Activated naive CD8-positive, alpha-beta T cell (primary cell): ENCODE data around the gene MICAL3.
"Not testable (repeated sequence)": the region's sequence is repeated elsewhere in the genome, so short reads cannot be mapped to it uniquely, and the experiment has no call there.

Experiments
- H3K27ac Mint-ChIP-seq: one replicate; pipeline ENCODE4 v1.8.0; 2021; ENCODE audit warnings: mixed read lengths
- H3K27me3 Mint-ChIP-seq: one replicate; pipeline ENCODE4 v1.8.0; 2021; ENCODE audit warnings: mixed read lengths
- H3K36me3 Mint-ChIP-seq: one replicate; pipeline ENCODE4 v1.8.0; 2021; ENCODE audit warnings: mixed read lengths
- H3K4me1 Mint-ChIP-seq: one replicate; pipeline ENCODE4 v1.8.0; 2021; ENCODE audit warnings: low read depth, mixed read lengths
- H3K4me3 Mint-ChIP-seq: one replicate; pipeline ENCODE4 v1.8.0; 2021; ENCODE audit warnings: mild to moderate bottlenecking, mixed read lengths
- H3K9me3 Mint-ChIP-seq: one replicate; pipeline ENCODE4 v1.8.0; 2021; ENCODE audit warnings: low read depth, mixed read lengths

Gene MICAL3

GRCh38 chr22:18000441-18001039 lies 23.8 kb downstream of the MICAL3 start:
- Mint-ChIP-seq H3K36me3 (peaks cover 2% of the 10 kb centered on the region), H3K27ac (no peak overlapping the region), H3K27me3 (no peaks in the 10 kb centered on the region), H3K4me1 (peaks cover 43% of the 10 kb centered on the region), H3K9me3 (no peaks in the 10 kb centered on the region), H3K4me3 (peak overlapping the region; percentile 82)

- peak overlapping the region; percentile 82 for H3K4me3 Mint-ChIP-seq
- no peaks in the 10 kb centered on the region for H3K9me3 Mint-ChIP-seq
- no peaks in the 10 kb centered on the region for H3K27me3 Mint-ChIP-seq
- peak overlapping the region; percentile 18 for H3K27ac Mint-ChIP-seq
- peaks cover 2% of the 10 kb centered on the region for H3K36me3 Mint-ChIP-seq
- peaks cover 45% of the 10 kb centered on the region for H3K4me1 Mint-ChIP-seq
Measured at GRCh38 chr22:17999851-18000250, 24.5 kb downstream of the MICAL3 start.

- peak overlapping the region; percentile 82 for H3K4me3 Mint-ChIP-seq
- no peaks in the 10 kb centered on the region for H3K9me3 Mint-ChIP-seq
- peaks cover 2% of the 10 kb centered on the region for H3K36me3 Mint-ChIP-seq
- H3K27ac Mint-ChIP-seq: peak overlapping the region; percentile 50
- peaks cover 47% of the 10 kb centered on the region for H3K4me1 Mint-ChIP-seq
- H3K27me3 Mint-ChIP-seq: no peaks in the 10 kb centered on the region
Measured at GRCh38 chr22:17998913-17999312, 25.4 kb downstream of the MICAL3 start.

GRCh38 chr22:17997456-17997855 lies 26.9 kb downstream of the MICAL3 start:
- Mint-ChIP-seq H3K27ac (peak overlapping the region; percentile 76), H3K9me3 (no peaks in the 10 kb centered on the region), H3K27me3 (no peaks in the 10 kb centered on the region), H3K4me3 (no peak overlapping the region), H3K4me1 (peaks cover 45% of the 10 kb centered on the region), H3K36me3 (peaks cover 2% of the 10 kb centered on the region)

- not testable (repeated sequence) for H3K27me3 Mint-ChIP-seq, H3K27ac Mint-ChIP-seq, H3K36me3 Mint-ChIP-seq, H3K4me3 Mint-ChIP-seq, H3K9me3 Mint-ChIP-seq
- peaks cover 38% of the 10 kb centered on the region for H3K4me1 Mint-ChIP-seq
Measured at GRCh38 chr22:17995256-17995655, 29.1 kb downstream of the MICAL3 start.

- peak overlapping the region; percentile 41 for H3K27ac Mint-ChIP-seq
- no peak overlapping the region for H3K4me3 Mint-ChIP-seq
- H3K36me3 Mint-ChIP-seq: no peaks in the 10 kb centered on the region
- no peaks in the 10 kb centered on the region for H3K9me3 Mint-ChIP-seq
- H3K4me1 Mint-ChIP-seq: peaks cover 36% of the 10 kb centered on the region
- H3K27me3 Mint-ChIP-seq: no peaks in the 10 kb centered on the region
Measured at GRCh38 chr22:17994424-17995108, 29.8 kb downstream of the MICAL3 start.

- H3K9me3 Mint-ChIP-seq, H3K27me3 Mint-ChIP-seq, H3K36me3 Mint-ChIP-seq, H3K4me3 Mint-ChIP-seq, H3K27ac Mint-ChIP-seq: not testable (repeated sequence)
- peaks cover 37% of the 10 kb centered on the region for H3K4me1 Mint-ChIP-seq
Measured at GRCh38 chr22:17992976-17993375, 31.4 kb downstream of the MICAL3 start.

- H3K4me1 Mint-ChIP-seq: peaks cover 33% of the 10 kb centered on the region
- not testable (repeated sequence) for H3K9me3 Mint-ChIP-seq, H3K4me3 Mint-ChIP-seq, H3K36me3 Mint-ChIP-seq, H3K27me3 Mint-ChIP-seq, H3K27ac Mint-ChIP-seq
Measured at GRCh38 chr22:17991992-17992391, 32.4 kb downstream of the MICAL3 start.

- Mint-ChIP-seq H3K4me1 (peaks cover 26% of the 10 kb centered on the region), H3K27ac (no peak overlapping the region), H3K27me3 (no peaks in the 10 kb centered on the region), H3K4me3 (no peak overlapping the region), H3K9me3 (no peaks in the 10 kb centered on the region), H3K36me3 (no peaks in the 10 kb centered on the region)
Measured at GRCh38 chr22:17990942-17991341, 33.4 kb downstream of the MICAL3 start.

- Mint-ChIP-seq H3K36me3 (no peaks in the 10 kb centered on the region), H3K4me3 (no peak overlapping the region), H3K27ac (no peak overlapping the region), H3K27me3 (no peaks in the 10 kb centered on the region), H3K4me1 (peaks cover 28% of the 10 kb centered on the region), H3K9me3 (no peaks in the 10 kb centered on the region)
Measured at GRCh38 chr22:17990147-17990546, 34.2 kb downstream of the MICAL3 start.

GRCh38 chr22:17988800-17989513 lies 35.4 kb downstream of the MICAL3 start:
- H3K27ac Mint-ChIP-seq: no peak overlapping the region
- H3K9me3 Mint-ChIP-seq: no peaks in the 10 kb centered on the region
- H3K4me1 Mint-ChIP-seq: peaks cover 27% of the 10 kb centered on the region
- H3K4me3 Mint-ChIP-seq: no peak overlapping the region
- no peaks in the 10 kb centered on the region for H3K36me3 Mint-ChIP-seq
- no peaks in the 10 kb centered on the region for H3K27me3 Mint-ChIP-seq

- no peak overlapping the region for H3K4me3 Mint-ChIP-seq
- H3K27me3 Mint-ChIP-seq: no peaks in the 10 kb centered on the region
- H3K27ac Mint-ChIP-seq: no peak overlapping the region
- no peaks in the 10 kb centered on the region for H3K9me3 Mint-ChIP-seq
- H3K36me3 Mint-ChIP-seq: no peaks in the 10 kb centered on the region
- H3K4me1 Mint-ChIP-seq: peaks cover 41% of the 10 kb centered on the region
Measured at GRCh38 chr22:17985606-17986005, 38.8 kb downstream of the MICAL3 start.

- not testable (repeated sequence) for H3K27me3 Mint-ChIP-seq, H3K9me3 Mint-ChIP-seq, H3K36me3 Mint-ChIP-seq, H3K4me3 Mint-ChIP-seq, H3K27ac Mint-ChIP-seq
- H3K4me1 Mint-ChIP-seq: peaks cover 46% of the 10 kb centered on the region
Measured at GRCh38 chr22:17985071-17985470, 39.3 kb downstream of the MICAL3 start.

- Mint-ChIP-seq H3K4me1 (peaks cover 45% of the 10 kb centered on the region), H3K27ac (peak overlapping the region; percentile 46), H3K9me3 (no peaks in the 10 kb centered on the region), H3K4me3 (no peak overlapping the region), H3K27me3 (no peaks in the 10 kb centered on the region), H3K36me3 (no peaks in the 10 kb centered on the region)
Measured at GRCh38 chr22:17984114-17984513, 40.2 kb downstream of the MICAL3 start.

GRCh38 chr22:17982572-17983141 lies 41.7 kb downstream of the MICAL3 start:
- Mint-ChIP-seq H3K9me3 (no peaks in the 10 kb centered on the region), H3K27ac (no peak overlapping the region), H3K4me1 (peaks cover 38% of the 10 kb centered on the region), H3K36me3 (no peaks in the 10 kb centered on the region), H3K4me3 (no peak overlapping the region), H3K27me3 (no peaks in the 10 kb centered on the region)
